Measurements from ENCODE around the gene PRKN. TPM values are rescaled to one million over a fixed set of nuclear protein-coding genes. Genes with fewer than 3 reads are reported as not detected.

PRKN gene
- total RNA-seq, 1 donor from 2014 or later = 0.79 TPM

- H3K4me3 ChIP-seq (ENCODE audit: low read depth, low read length) = no peak overlapping the region
- H3K36me3 ChIP-seq (ENCODE audit: control insufficient read depth, insufficient read depth, low read length) = no peaks in the 10 kb centered on the region
- no peaks in the 10 kb centered on the region for H3K27me3 ChIP-seq (ENCODE audit: control insufficient read depth, insufficient read depth, low read length)
- FAIRE-seq = no peak
- DNase-seq (ENCODE audit: low read depth) = no peak
- TF ChIP-seq CTCF (IDR thresholded peaks at IDR 0.05; ENCODE audit: insufficient read depth, low read length, severe bottlenecking) = no peak
Measured at GRCh38 chr6:161815965-161816364, 911.6 kb downstream of the PRKN start.

- TF ChIP-seq CTCF (IDR thresholded peaks at IDR 0.05; ENCODE audit: insufficient read depth, low read length, severe bottlenecking) = no peak
- FAIRE-seq = no peak
- DNase-seq (ENCODE audit: low read depth) = no peak
Measured at GRCh38 chr6:161813156-161813555, 914.4 kb downstream of the PRKN start.

GRCh38 chr6:161809971-161810370, 917.6 kb downstream of the PRKN start:
- DNase-seq (ENCODE audit: low read depth) (no peak), FAIRE-seq (no peak)
- Histone ChIP-seq H3K27me3 (ENCODE audit: control insufficient read depth, insufficient read depth, low read length) (no peaks in the 10 kb centered on the region), H3K36me3 (ENCODE audit: control insufficient read depth, insufficient read depth, low read length) (no peaks in the 10 kb centered on the region), H3K4me3 (ENCODE audit: low read depth, low read length) (no peak overlapping the region)
- TF ChIP-seq CTCF (IDR thresholded peaks at IDR 0.05; ENCODE audit: insufficient read depth, low read length, severe bottlenecking) = no peak

More at GRCh38 chr6:161813156-161813555, 914.4 kb downstream of the PRKN start:
- Histone ChIP-seq H3K4me3 (ENCODE audit: low read depth, low read length) (no peak overlapping the region), H3K27me3 (ENCODE audit: control insufficient read depth, insufficient read depth, low read length) (no peaks in the 10 kb centered on the region), H3K36me3 (ENCODE audit: control insufficient read depth, insufficient read depth, low read length) (no peaks in the 10 kb centered on the region)

GRCh38 chr6:161804838-161805237, 922.7 kb downstream of the PRKN start:
- H3K36me3 ChIP-seq (ENCODE audit: control insufficient read depth, insufficient read depth, low read length) = no peaks in the 10 kb centered on the region
- no peaks in the 10 kb centered on the region for H3K27me3 ChIP-seq (ENCODE audit: control insufficient read depth, insufficient read depth, low read length)
- no peak for FAIRE-seq
- TF ChIP-seq CTCF (IDR thresholded peaks at IDR 0.05; ENCODE audit: insufficient read depth, low read length, severe bottlenecking) = no peak
- DNase-seq (ENCODE audit: low read depth) = no peak
- no peak overlapping the region for H3K4me3 ChIP-seq (ENCODE audit: low read depth, low read length)

GRCh38 chr6:161803131-161803530, 924.4 kb downstream of the PRKN start:
- Histone ChIP-seq H3K4me3 (ENCODE audit: low read depth, low read length) (no peak overlapping the region), H3K36me3 (ENCODE audit: control insufficient read depth, insufficient read depth, low read length) (no peaks in the 10 kb centered on the region), H3K27me3 (ENCODE audit: control insufficient read depth, insufficient read depth, low read length) (no peaks in the 10 kb centered on the region)
- FAIRE-seq = no peak
- no peak for TF ChIP-seq CTCF (IDR thresholded peaks at IDR 0.05; ENCODE audit: insufficient read depth, low read length, severe bottlenecking)
- no peak for DNase-seq (ENCODE audit: low read depth)

- FAIRE-seq (no peak), DNase-seq (ENCODE audit: low read depth) (no peak)
- Histone ChIP-seq H3K4me3 (ENCODE audit: low read depth, low read length) (no peak overlapping the region), H3K27me3 (ENCODE audit: control insufficient read depth, insufficient read depth, low read length) (no peaks in the 10 kb centered on the region), H3K36me3 (ENCODE audit: control insufficient read depth, insufficient read depth, low read length) (no peaks in the 10 kb centered on the region)
- no peak for TF ChIP-seq CTCF (IDR thresholded peaks at IDR 0.05; ENCODE audit: insufficient read depth, low read length, severe bottlenecking)
Measured at GRCh38 chr6:161802231-161802630, 925.3 kb downstream of the PRKN start.

Data from bronchial epithelial cell (primary cell).